Type B pancreatic cell (in vitro differentiated cells): Measurements from ENCODE around the gene TSEN54. TPM values are rescaled to one million over a fixed set of nuclear protein-coding genes. Genes with fewer than 3 reads are reported as not detected.

Source experiments
- DNase-seq: peaks from one replicate; pipeline ENCODE4 v3.0.0; 2021; ENCODE audit warnings: mixed read lengths; ENCODE audit not compliant: unreplicated experiment; ENCODE audit errors: extremely low spot score
- H3K27ac Mint-ChIP-seq: 2 replicates; pipeline ENCODE4 v1.8.0; 2021; ENCODE audit warnings: mild to moderate bottlenecking, mixed read lengths
- H3K27me3 Mint-ChIP-seq: 2 replicates; pipeline ENCODE4 v1.8.0; 2021; ENCODE audit warnings: mixed read lengths
- H3K36me3 Mint-ChIP-seq: 2 replicates; pipeline ENCODE4 v1.8.0; 2021; ENCODE audit warnings: mixed read lengths
- H3K4me1 Mint-ChIP-seq: one replicate; pipeline ENCODE4 v1.8.0; 2021; ENCODE audit warnings: mixed read lengths; ENCODE audit not compliant: unreplicated experiment
- H3K4me3 Mint-ChIP-seq: 2 replicates; pipeline ENCODE4 v1.8.0; 2021; ENCODE audit warnings: mild to moderate bottlenecking, mixed read lengths
- H3K9me3 Mint-ChIP-seq: 2 replicates; pipeline ENCODE4 v1.8.0; 2021; ENCODE audit warnings: mixed read lengths
- total RNA-seq: library from RNA; stranded (reverse); gene quantifications from 2 replicates; pipeline ENCODE4 v1.2.1, GENCODE V29; 2021; ENCODE audit warnings: low replicate concordance
- TF ChIP-seq, protein P1 (sequence below): fragments of 200-600 bp; sonication (generic); conservative IDR thresholded peaks from 2 replicates; pipeline ENCODE4 v1.5.0; 2021; ENCODE audit warnings: antibody characterized with exemption, mild to moderate bottlenecking

Gene TSEN54
- total RNA-seq, 1 donor from 2014 or later, result 41.0 TPM

DNA sequence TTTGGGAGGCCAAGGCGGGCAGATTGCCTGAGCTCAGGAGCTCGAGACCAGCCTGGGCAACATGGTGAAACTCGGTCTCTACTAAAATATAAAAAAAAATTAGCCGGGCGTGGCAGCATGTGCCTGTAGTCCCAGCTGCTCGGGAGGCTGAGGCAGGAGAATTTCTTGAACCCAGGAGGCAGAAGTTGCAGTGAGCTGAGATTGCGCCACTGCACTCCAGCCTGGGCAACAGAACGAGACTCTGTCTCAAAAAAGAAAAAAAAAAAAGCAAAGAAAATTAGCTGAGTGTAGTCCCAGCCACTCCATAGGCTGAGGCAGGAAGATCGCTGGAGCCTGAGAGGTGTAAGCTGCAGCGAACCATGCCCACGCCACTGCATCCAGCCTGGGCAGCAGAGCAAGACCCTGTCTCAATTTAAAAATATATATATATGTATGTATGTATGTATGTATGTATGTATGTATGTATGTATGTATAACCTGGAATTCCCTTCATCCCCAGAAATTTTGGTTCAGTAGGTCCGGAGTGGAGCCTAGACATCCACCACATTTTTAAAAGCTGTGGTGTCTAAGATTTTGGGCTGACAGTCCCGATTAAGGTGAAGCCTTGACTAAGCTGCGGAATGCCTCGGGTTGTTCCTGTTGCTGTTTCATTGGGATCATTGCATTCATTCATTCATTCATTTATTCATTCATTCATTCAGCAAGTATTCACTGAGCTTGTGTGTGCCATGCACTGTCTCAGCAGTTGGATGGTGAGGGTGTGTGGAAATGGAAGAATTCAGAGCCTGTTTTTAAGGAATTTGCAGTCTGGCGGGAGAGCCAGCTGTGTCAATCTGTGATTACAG is 34.0 kb upstream of the TSEN54 start:
- TF ChIP-seq, protein P1, sequence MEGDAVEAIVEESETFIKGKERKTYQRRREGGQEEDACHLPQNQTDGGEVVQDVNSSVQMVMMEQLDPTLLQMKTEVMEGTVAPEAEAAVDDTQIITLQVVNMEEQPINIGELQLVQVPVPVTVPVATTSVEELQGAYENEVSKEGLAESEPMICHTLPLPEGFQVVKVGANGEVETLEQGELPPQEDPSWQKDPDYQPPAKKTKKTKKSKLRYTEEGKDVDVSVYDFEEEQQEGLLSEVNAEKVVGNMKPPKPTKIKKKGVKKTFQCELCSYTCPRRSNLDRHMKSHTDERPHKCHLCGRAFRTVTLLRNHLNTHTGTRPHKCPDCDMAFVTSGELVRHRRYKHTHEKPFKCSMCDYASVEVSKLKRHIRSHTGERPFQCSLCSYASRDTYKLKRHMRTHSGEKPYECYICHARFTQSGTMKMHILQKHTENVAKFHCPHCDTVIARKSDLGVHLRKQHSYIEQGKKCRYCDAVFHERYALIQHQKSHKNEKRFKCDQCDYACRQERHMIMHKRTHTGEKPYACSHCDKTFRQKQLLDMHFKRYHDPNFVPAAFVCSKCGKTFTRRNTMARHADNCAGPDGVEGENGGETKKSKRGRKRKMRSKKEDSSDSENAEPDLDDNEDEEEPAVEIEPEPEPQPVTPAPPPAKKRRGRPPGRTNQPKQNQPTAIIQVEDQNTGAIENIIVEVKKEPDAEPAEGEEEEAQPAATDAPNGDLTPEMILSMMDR, result no peak
- Mint-ChIP-seq H3K4me1 (peaks cover 30% of the 10 kb centered on the region), H3K27ac (no peak overlapping the region), H3K4me3 (no peak overlapping the region), H3K9me3 (no peaks in the 10 kb centered on the region), H3K36me3 (no peaks in the 10 kb centered on the region), H3K27me3 (no peaks in the 10 kb centered on the region)
- DNase-seq, result no peak

DNA sequence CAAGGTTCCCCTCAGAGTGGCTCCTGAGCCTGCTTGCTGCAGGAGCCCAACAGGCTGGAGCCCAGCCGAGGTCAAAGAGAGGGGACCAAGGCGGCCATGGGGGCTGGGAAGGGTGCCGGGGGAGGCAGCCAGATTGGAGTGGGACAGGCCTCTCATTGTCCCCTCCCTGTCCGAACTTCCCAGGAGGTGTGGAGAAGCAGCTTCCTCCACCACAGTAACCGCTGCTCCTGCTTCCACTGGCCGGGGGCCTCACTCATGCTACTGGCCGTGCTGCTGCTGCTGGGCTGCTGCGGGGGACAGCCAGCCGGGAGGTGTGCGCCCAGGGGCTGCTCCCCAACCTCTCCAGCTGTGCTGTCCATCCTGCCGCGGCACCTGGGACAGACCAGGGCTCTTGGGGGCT is 30.6 kb upstream of the TSEN54 start:
- Mint-ChIP-seq H3K9me3 (no peaks in the 10 kb centered on the region), H3K27me3 (no peaks in the 10 kb centered on the region), H3K36me3 (no peaks in the 10 kb centered on the region), H3K4me1 (peaks cover 17% of the 10 kb centered on the region), H3K27ac (no peak overlapping the region), H3K4me3 (no peak overlapping the region)
- DNase-seq, result no peak
- TF ChIP-seq, protein P1, result no peak

DNA sequence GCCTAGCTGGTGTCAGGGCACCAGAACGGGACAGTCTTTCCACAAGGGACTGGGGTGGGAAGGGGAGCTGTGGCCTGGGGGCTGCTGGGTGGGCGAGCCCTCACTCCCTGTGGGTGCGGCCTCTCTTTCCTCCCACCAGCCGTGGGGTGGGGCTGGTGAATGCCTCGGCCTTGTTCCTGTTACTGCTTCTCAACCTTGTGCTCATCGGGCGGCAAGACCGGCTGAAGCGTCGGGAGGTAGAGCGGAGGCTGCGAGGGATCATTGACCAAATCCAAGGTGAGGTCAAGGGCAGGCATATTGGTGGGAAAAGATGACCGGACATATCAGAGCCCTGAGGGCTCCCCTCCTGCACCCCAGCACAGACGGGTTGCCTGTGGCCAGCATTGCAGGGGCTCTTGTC is 30.2 kb upstream of the TSEN54 start:
- no peaks in the 10 kb centered on the region for H3K9me3 Mint-ChIP-seq
- TF ChIP-seq, protein P1, result no peak
- no peak for DNase-seq
- H3K27me3 Mint-ChIP-seq, result no peaks in the 10 kb centered on the region
- H3K36me3 Mint-ChIP-seq, result no peaks in the 10 kb centered on the region
- no peak overlapping the region for H3K27ac Mint-ChIP-seq
- no peak overlapping the region for H3K4me3 Mint-ChIP-seq
- peaks cover 13% of the 10 kb centered on the region for H3K4me1 Mint-ChIP-seq

DNA sequence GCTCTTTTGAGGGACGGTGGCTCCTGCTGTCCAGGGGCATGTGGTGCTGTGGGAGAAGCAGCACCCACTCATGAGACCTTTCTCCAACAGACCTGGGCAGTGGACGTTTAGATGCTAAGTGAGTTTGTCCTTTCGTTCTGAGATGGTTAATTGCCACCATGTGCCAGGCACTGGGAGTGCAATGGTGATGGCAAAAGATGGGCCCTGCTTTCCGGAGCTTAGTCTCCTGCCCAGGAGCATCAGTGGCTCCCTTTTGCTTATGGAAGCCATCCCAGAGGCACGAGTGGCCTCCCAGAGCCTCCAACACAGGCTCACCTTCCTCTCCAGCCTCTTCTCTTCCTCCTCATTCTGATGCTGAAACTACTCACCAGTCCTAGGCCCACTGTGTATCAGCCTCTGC is 29.4 kb upstream of the TSEN54 start:
- no peak overlapping the region for H3K4me3 Mint-ChIP-seq
- no peaks in the 10 kb centered on the region for H3K27me3 Mint-ChIP-seq
- H3K4me1 Mint-ChIP-seq, result peaks cover 13% of the 10 kb centered on the region

DNA sequence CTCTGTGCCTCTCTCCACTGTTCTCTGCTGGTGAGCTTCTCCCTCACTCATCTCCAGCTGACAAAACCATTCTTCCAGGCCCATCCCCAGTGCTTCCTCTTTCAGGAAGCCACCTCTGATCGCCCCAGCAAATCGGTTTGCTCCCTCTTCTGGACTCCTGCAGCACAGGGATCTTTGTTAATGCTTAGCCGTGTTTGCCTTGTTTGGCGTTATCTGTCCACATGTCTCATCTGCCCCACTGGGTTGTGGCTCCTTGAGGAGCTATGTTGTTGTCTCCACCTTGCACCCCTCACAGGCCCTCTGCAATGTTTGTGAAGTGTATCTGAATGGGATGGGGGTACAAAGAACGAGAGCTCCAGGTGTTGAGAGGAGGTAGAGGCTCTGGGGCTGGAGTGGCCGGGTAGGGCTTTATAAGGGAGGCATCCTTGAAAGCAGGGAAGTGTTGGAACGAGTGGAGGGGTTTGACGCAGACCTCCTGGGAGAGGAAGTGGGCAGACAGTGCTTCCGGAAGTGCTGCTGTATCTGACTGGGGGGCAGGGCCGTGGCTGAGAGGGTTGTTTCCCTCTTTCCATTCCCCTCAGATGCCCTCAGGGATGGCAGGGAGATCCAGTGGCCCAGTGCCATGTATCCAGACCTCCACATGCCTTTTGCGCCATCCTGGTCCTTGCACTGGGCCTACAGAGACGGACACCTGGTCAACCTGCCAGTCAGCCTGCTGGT is 28.8 kb upstream of the TSEN54 start:
- Mint-ChIP-seq H3K27ac (no peak overlapping the region), H3K36me3 (no peaks in the 10 kb centered on the region), H3K4me3 (no peak overlapping the region), H3K9me3 (no peaks in the 10 kb centered on the region), H3K27me3 (no peaks in the 10 kb centered on the region), H3K4me1 (peaks cover 12% of the 10 kb centered on the region)
- DNase-seq, result no peak
- TF ChIP-seq, protein P1, result no peak

More for the DNA sequence above, 29.4 kb upstream of the TSEN54 start:
- Mint-ChIP-seq H3K9me3 (no peaks in the 10 kb centered on the region), H3K36me3 (no peaks in the 10 kb centered on the region), H3K27ac (no peak overlapping the region)
- DNase-seq, result no peak
- TF ChIP-seq, protein P1, result no peak
